ENCODE results near the gene DCP1A. TPM values are rescaled to one million over a fixed set of nuclear protein-coding genes. Genes with fewer than 3 reads are reported as not detected.

The DCP1A gene
- total and polyA plus RNA-seq, 9 of the 15 experiments (the other 6 are each of a cell fraction or from before 2014, with no cell fraction given), result 6.6 to 33.7 (median 13.3) TPM

GRCh38 chr3:53254509-53255422 lies 92.6 kb downstream of the DCP1A start:
- peak; percentile 70 for FAIRE-seq
- H2AFZ ChIP-seq (ENCODE audit: low read depth, low read length), result 0 out of 2 replicates have a peak overlapping the region, but pooled peaks have one; percentile 14
- TF ChIP-seq CXXC5 (CRISPR knock-in tag; IDR thresholded peaks at IDR 0.05) (peak; percentile 6; the same call in 1 of the 2 replicates), PATZ1 (CRISPR knock-in tag; IDR thresholded peaks at IDR 0.05; ENCODE audit: borderline replicate concordance) (no peak), SMARCA5 (IDR thresholded peaks at IDR 0.05) (no peak), RHOXF2B (CRISPR knock-in tag; conservative IDR thresholded peaks at IDR 0.05) (no peak), MNT (conservative IDR thresholded peaks at IDR 0.05) (peak; percentile 61 to 77), SMAD4 (CRISPR knock-in tag; conservative IDR thresholded peaks at IDR 0.05) (no peak), YY1 (IDR thresholded peaks at IDR 0.05; ENCODE audit: borderline replicate concordance in 1 of 3, control insufficient read depth in 1 of 3, extremely low read depth in 1 of 3, insufficient read depth in 3 of 3, insufficient read length in 1 of 3, insufficient replicate concordance in 2 of 3, low read depth in 1 of 3, low read length in 2 of 3) (peak in 1 of 3 experiments; percentile 17)

More at GRCh38 chr3:53254509-53255422, 92.6 kb downstream of the DCP1A start:
- ChIA-PET CTCF (ENCODE audit: low intra/inter-chr PET ratio) (no interaction called here), POLR2A (interaction anchor here (0.7 to 1.5 kb wide), 6 partner anchors 11 to 34 kb away, joined by 3 to 4 read pairs (median 3); no protein-coding TSS in a partner anchor)
- Histone ChIP-seq H3K4me1 (replicated peaks in 1 of 2; ENCODE audit: control insufficient read depth in 2 of 2, insufficient read depth in 2 of 2, low read length in 2 of 2) (peaks cover 38 to 57% of the 10 kb centered on the region in 2 experiments; a peak in 4 of 5 replicates), H3K4me3 (peak overlapping the region; percentile 85), H3K9me1 (ENCODE audit: control insufficient read depth, insufficient read depth, low read length) (peaks cover 2% of the 10 kb centered on the region), H3K27ac (ENCODE audit: extremely low read depth, low read depth, low read length) (peak overlapping the region; percentile 77), H3K79me2 (ENCODE audit: control insufficient read depth, insufficient read depth, low read length) (peaks cover 63% of the 10 kb centered on the region), H3K36me3 (ENCODE audit: control insufficient read depth, insufficient read depth, low read length) (peaks cover 29% of the 10 kb centered on the region), H4K20me1 (replicated peaks; ENCODE audit: control insufficient read depth, insufficient read depth, low read length) (peaks cover 33% of the 10 kb centered on the region), H3K9ac (ENCODE audit: insufficient read depth in 1 of 2, low read depth in 2 of 2, low read length in 2 of 2) (peak overlapping the region; percentile 78 to 97), H3K9me3 (replicated peaks; ENCODE audit: control insufficient read depth, insufficient read depth, low read depth, low read length) (no peaks in the 10 kb centered on the region), H3K4me2 (ENCODE audit: insufficient read depth, low read length) (peak overlapping the region; percentile 89), H3K27me3 (ENCODE audit: control insufficient read depth in 2 of 2, insufficient read depth in 2 of 2, low read length in 2 of 2) (no peaks in the 10 kb centered on the region)
- 0% methylated on average over 21 of the region's 32 CpGs for WGBS (ENCODE audit: insufficient coverage, low coverage, missing lambda C conversion rate)
- DNase-seq (ENCODE audit: extremely low read depth in 1 of 4, low spot score in 3 of 4), result peak; percentile 40 to 76 (median 56)
- ATAC-seq, result peak; percentile 83
- BruUV-seq (replicated peaks), result TSS peak; percentile 45
- in situ Hi-C loops (cut with MboI), result no loop called here
- intact Hi-C loops (cut with micrococcal nuclease), result no loop called here

Data from K562 (cell line).